HS-5 (cell line): ENCODE measurements around the gene RYR1.
"Not testable (repeated sequence)": the region's sequence is repeated elsewhere in the genome, so short reads cannot be mapped to it uniquely, and the experiment has no call there.

Experiments used
- DNase-seq: peaks from one replicate; pipeline ENCODE4 v3.0.0-alpha.2; 2012; ENCODE audit warnings: low read depth

The RYR1 gene

DNA sequence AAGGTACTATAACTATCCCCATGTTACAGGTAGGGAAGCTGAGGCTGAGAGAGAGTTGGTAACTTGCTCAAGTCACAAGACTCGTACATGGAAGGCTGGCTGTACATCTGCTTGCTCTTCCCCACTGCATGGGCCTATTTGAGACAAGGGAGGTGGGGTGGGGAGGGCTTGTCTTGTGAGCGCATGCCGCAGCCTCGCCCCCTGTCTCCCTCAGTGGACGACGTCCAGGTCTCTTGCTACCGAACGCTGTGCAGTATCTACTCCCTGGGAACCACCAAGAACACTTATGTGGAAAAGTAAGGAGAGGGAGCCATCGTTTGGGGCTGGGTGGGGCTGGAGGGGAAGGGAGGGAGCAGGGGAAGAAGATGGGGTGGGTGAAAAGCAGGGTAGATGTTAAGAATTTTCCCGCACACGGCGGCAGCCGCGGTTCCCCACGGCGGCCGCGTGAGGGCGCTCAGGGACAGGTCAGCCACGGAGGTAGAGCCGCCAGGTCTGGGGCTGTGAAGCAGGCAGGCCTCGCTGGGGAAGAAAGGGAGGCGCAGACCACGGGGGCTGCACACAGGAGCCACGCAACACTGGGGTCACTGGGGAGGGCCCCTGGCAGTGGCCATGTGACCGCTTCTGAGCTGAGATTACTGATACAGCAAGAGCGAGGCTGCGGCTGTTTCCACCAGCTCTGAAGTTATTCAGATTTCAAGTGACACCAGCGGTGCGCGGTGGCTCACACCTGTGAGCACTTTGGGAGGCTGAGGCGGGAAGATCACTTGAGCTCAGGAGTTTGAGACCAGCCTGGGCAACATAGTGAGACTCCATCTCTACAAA is 81.5 kb downstream of the RYR1 start:
- no peak for DNase-seq

GRCh38 chr19:38515896-38516295 is 82.4 kb downstream of the RYR1 start:
- DNase-seq, result no peak

DNA sequence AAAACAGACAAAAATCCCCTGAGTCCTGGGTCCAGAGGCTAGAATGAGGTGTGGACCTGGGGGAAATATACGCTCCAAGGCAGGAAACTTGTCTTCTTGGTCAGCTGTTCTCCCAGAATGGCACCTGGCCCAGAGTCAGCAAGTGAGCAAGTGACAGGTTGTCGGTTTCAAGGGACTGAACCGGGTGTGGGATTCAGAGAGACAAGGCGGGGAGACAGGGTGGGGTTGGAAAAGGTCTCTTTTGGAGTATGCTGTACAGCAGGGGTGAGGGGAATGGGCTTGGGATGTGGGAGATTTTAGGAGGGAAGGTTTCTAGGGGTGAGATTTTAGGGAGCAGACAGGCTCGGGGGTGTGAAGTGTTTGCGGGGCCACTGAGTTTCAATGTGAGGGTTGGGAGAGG is 83.3 kb downstream of the RYR1 start:
- no peak for DNase-seq

DNA sequence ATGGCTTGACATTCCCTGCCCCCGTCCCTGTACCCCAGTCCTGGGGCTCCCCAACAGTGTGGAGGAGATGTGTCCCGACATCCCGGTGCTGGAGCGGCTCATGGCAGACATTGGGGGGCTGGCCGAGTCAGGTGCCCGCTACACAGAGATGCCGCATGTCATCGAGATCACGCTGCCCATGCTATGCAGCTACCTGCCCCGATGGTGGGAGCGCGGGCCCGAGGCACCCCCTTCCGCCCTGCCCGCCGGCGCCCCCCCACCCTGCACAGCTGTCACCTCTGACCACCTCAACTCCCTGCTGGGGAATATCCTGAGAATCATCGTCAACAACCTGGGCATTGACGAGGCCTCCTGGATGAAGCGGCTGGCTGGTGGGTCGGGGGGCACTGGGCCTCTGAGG is 83.8 kb downstream of the RYR1 start:
- no peak for DNase-seq

DNA sequence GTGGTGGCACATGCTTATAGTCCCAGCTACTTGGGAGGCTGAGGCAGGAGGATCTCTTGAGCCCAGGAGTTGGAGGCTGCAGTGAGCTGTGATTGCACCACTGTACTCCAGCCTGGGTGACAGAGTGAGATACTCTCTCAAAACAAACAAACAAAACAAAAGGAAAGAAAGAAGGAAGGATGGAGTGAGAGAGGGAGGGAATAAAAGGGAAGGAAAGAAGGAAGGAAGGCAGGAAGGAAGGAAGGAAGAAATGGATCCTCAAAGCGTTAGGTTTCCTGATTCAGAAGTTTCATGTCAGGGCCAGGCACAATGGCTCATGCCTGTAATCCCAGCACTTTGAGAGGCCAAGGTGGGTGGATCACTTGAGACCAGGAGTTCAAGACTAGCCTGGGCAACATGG is 84.5 kb downstream of the RYR1 start:
- not testable (repeated sequence) for DNase-seq

GRCh38 chr19:38519168-38519567 is 85.7 kb downstream of the RYR1 start:
- no peak for DNase-seq

GRCh38 chr19:38519988-38520387 is 86.5 kb downstream of the RYR1 start:
- no peak for DNase-seq

DNA sequence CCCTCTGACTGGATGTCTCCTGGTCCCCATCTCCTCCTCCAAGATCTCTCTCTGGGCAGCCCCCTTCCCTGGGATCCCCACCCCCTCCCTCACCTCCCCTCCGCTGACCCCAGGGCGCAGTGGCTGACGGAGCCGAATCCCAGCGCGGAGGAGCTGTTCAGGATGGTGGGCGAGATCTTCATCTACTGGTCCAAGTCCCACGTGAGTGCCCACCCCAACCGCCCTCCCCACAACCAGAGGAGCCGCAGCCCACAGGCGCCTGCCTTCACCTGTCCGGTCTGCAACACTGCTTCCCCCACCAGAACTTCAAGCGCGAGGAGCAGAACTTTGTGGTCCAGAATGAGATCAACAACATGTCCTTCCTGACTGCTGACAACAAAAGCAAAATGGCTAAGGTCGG is 89.4 kb downstream of the RYR1 start:
- DNase-seq, result no peak

GRCh38 chr19:38523319-38523718 is 89.8 kb downstream of the RYR1 start:
- no peak for DNase-seq

- DNase-seq, result no peak
These were observed 90.9 kb downstream of the RYR1 start for GRCh38 chr19:38524369-38524768.

GRCh38 chr19:38524994-38525634 is 91.6 kb downstream of the RYR1 start:
- no peak for DNase-seq

DNA sequence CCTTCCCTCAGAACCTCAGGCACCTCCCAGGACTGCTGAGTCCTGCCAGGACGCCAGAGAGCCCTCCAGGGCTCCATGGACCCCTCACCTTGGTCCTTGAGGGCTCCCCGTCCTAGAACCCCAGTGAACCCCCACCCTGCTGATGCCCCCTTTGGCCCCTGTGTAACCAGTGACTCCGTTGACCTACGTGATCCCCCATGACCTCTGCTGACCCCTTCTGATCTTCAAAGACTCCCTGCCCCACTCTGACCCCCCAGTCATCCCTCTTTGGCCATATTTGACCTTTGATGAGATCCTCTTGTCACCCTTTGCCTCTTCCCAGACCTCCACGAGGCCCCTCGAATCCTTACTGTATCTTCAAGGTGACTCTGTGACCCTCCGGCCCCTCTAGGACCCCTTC is 92.9 kb downstream of the RYR1 start:
- no peak for DNase-seq

DNA sequence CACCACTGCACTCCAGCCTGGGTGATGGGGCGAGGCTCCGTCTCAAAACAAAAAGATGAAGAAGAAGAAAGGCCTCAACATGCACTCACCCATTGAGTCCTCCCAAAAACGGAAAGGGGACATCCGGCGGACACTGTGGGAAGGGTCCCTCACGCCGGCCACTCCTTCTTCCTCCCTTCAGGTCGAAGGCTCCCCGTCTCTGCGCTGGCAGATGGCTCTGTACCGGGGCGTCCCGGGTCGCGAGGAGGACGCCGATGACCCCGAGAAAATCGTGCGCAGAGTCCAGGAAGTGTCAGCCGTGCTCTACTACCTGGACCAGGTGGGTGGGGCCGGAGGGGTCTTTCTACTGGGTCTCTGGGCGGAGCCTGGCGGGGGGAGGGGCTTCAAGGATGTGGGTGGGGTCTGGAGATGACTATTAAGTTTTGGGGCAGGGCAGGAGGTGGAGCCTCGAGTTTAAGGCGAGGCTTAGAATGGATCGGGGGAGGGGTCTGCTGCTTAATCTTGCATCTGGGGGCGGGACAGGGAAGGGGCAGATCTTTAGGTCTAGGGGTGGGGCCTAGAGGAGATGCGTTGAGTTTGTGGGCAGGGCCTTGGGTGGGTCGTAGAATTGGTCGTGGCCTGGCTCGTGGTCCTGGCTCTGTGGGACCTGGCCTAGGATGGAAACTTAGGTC is 94.1 kb downstream of the RYR1 start:
- no peak for DNase-seq

DNA sequence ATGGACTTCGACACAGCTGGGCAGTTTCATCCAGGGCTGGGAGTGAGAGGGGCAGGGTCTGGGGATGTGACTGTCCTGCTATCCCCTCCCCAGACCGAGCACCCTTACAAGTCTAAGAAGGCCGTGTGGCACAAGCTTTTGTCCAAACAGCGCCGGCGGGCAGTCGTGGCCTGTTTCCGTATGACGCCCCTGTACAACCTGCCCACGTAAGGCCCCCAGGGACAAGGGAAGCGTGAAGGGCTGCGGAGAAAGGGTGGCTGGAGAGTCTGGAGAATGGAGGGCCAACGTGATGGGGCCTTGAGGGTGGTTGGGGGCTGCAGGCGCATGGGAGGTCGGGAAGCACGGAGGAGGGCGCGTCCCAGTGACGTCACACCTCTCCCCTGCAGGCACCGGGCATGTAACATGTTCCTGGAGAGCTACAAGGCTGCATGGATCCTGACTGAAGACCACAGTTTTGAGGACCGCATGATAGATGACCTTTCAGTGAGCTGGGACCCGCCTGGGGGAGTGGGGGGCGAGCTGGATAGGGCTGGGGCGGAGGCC is 94.8 kb downstream of the RYR1 start:
- DNase-seq, result no peak

DNA sequence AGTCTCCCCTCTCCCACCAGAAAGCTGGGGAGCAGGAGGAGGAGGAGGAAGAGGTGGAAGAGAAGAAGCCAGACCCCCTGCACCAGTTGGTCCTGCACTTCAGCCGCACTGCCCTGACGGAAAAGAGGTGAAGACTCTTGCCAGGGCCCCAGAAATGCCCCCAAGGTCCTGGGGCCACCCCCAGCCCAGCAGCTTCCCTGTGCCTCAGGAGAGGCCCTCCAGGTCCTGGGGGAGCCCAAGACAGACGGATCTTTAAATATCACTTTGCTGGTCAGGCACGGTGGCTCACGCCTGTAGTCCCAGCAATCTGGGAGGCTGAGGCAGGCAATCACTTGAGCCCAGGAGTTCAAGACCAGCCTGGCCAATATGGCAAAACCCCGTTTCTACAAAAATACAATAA is 95.4 kb downstream of the RYR1 start:
- no peak for DNase-seq

- DNase-seq, result no peak
These were observed 98.0 kb downstream of the RYR1 start for GRCh38 chr19:38531515-38531914.

- no peak for DNase-seq
These were observed 99.4 kb downstream of the RYR1 start for GRCh38 chr19:38532939-38533338.

- DNase-seq, result no peak
These were observed 101.1 kb downstream of the RYR1 start for GRCh38 chr19:38534574-38534973.

DNA sequence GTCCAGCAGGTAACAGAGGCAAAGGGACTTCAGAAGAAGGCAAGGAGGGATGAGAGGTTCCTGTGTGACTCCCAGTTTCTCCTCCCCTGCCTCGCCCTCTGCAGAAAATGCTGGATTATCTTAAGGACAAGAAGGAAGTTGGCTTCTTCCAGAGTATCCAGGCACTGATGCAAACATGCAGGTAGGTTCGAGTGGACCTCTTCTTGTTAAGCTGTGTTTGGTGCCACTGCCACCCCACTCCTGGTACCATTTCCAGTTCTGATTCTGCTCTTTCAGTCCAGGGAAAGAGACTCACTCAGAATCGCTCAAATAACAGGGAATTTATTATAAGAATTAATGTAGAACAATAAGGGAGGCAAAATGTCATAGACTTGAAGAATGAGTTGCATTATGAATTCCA is 101.7 kb downstream of the RYR1 start:
- no peak for DNase-seq

DNA sequence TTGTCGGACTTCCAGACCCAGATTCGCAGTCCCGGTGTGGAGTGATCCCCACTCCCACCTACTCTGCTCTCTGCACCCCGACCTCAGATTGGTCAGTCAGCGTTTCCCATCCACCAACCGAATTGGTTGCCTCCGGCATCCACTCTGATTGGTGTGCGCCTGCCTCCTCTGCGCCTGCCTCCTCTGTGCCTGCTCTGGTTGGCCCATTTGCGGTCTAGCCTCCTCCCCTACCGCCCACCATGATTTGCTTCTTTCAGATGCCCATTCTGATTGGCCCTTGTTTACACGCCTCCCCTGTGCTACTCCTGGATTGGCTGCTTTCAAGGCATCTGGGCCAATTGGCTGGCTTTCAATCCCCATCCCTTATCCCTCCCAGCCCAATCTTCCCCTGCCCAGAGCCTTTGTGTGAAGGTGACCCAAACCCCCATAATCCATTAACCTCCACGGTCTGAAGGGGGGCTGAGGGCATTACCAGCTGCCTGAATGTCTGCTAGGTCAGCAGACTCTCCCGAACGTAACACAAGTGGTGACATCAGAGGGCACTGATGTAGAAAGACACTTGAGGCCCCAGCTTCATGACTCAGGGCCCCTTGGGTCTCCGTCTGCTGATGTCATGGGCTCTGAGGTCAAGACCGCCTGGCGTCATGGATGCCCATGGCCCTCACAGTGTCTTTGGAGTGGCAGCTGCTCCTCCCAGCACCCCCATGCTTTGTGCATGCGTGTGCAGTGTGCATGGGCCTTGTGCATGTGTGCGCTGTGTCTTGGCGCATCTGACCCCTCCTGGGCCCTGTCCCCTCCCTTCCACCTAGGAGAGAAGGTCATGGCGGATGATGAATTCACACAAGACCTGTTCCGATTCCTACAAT is 103.8 kb downstream of the RYR1 start:
- DNase-seq, result no peak

DNA sequence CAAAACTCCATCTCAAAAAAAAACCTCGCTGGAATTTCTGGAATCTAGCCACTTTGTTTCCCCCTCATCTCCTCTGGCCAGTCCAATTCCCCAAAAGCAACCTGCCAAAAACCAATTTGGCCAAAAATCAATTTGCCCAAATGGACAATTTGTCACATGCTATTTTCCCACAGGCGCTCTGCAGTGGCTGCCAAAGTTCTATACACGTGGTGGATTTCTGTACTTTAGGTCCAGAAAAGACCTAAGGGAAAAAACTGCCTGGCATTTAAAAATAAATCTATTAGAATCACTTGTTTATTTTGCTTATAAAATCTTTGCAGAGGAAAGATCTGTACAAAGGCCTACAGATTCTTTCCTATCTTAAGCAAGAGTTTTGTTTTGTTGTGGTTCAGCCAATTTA is 104.9 kb downstream of the RYR1 start:
- DNase-seq, result no peak
